IPS DF 6.9 (cell line): ENCODE measurements around the gene EIF1.

Experiments used
- DNase-seq: peaks from one replicate; pipeline ENCODE4 v3.0.0-alpha.2; 2013; ENCODE audit warnings: low read depth, low spot score
- H3K27ac ChIP-seq: one replicate; pipeline ENCODE4 v1.5.1; 2013; ENCODE audit warnings: low read length, control low read depth
- H3K27me3 ChIP-seq: 2 replicates; pipeline ENCODE4 v1.6.1; 2013; ENCODE audit warnings: mild to moderate bottlenecking, low read length; ENCODE audit not compliant: control insufficient read depth, insufficient read depth
- H3K36me3 ChIP-seq: 2 replicates; pipeline ENCODE4 v1.6.1; 2013; ENCODE audit warnings: low read length; ENCODE audit not compliant: control insufficient read depth, insufficient read depth
- H3K4me1 ChIP-seq: 2 replicates; pipeline ENCODE4 v1.6.1; 2013; ENCODE audit warnings: low read length; ENCODE audit not compliant: control insufficient read depth, insufficient read depth
- H3K4me3 ChIP-seq: 2 replicates; pipeline ENCODE4 v1.5.1; 2013; ENCODE audit warnings: mild to moderate bottlenecking, low read length
- H3K9me3 ChIP-seq: 2 replicates; pipeline ENCODE4 v1.6.1; 2013; ENCODE audit warnings: low read length, inconsistent platforms; ENCODE audit not compliant: control insufficient read depth, insufficient read depth
- WGBS: extraction: QIAGEN DNeasy Blood & Tissue Kit; methylation state at CpG from one replicate; pipeline ENCODE4 v1.1.7; 2013; ENCODE audit warnings: mixed read lengths, missing lambda C conversion rate; ENCODE audit not compliant: insufficient read length, insufficient coverage; 5-methylcytosine and 5-hydroxymethylcytosine counted together

EIF1 gene

DNA sequence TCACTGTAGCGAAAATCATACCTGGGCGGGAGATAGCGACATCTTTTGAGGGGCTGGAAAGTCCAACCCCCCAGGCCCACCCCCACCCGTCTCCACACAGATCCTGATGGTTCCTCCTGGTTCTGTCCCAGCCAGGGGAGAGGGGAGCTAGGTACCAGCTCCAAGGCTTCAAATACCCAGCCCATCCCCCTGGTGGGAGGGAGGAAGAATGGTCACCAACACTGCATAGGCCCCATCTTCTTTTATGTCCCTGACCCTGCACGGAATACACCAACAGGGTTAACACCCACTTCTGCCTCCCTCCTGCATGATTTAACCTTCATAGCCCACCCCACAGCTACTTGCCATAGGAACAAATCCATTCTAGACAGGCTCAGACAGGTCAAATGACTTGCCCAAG lies 36.4 kb downstream of the EIF1 start:
- WGBS = no CpG with 5 or more reads among the region's 5 CpGs
- H3K27me3 ChIP-seq = no peaks in the 10 kb centered on the region
- no peak for DNase-seq
- no peaks in the 10 kb centered on the region for H3K9me3 ChIP-seq
- H3K4me1 ChIP-seq = 0 out of 2 replicates have a peak, but pooled peaks cover 2% of the 10 kb centered on the region
- no peak overlapping the region for H3K27ac ChIP-seq
- H3K4me3 ChIP-seq = no peak overlapping the region
- H3K36me3 ChIP-seq = no peaks in the 10 kb centered on the region

DNA sequence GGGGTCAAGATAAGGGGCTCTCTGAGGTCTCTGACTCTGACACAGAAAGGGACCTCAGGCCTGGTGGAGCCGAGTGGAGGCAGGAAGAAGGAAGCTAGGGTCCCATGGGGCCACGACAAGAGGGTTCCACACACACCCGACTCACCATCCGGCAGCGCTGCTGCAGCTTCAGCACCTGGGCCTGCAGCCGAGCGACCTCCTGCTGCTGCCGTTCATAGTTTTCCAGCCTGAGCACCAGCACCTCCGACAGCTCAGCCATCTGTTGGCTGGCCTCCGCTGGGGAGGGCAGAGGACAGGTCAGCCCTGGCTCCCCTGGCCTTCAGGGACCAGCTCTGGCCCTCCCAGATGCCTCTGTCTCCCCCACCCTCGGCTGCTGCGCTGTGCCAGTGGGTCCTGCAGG lies 39.4 kb downstream of the EIF1 start:
- WGBS = no CpG with 5 or more reads among the region's 12 CpGs
- Histone ChIP-seq H3K9me3 (no peaks in the 10 kb centered on the region), H3K27me3 (peaks cover 7% of the 10 kb centered on the region; the same call in 1 of the 2 replicates), H3K4me3 (no peak overlapping the region), H3K27ac (no peak overlapping the region), H3K4me1 (0 out of 2 replicates have a peak, but pooled peaks cover 2% of the 10 kb centered on the region), H3K36me3 (no peaks in the 10 kb centered on the region)
- no peak for DNase-seq

DNA sequence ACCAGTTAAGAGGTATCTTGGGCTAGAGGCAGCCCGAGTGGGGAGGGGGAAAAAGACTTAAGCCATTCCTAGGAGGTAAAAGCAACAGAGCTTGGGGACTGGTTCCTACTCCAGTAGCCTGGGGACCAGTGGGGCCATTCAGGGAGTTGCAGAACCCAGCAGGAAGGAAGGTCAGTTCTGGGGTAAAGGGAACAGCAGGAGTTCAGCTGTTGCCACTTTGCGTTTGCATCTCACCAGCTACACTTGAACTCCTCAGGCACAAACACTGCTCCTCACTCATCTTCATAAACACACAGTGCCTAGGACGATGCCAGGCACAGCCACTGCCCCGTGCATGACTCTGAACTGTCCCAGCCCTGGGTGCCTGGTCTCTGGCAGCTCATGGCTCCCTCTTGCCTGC lies 41.8 kb downstream of the EIF1 start:
- DNase-seq = no peak
- Histone ChIP-seq H3K4me3 (no peak overlapping the region), H3K27ac (no peak overlapping the region), H3K4me1 (0 out of 2 replicates have a peak, but pooled peaks cover 2% of the 10 kb centered on the region), H3K27me3 (peaks cover 14% of the 10 kb centered on the region), H3K36me3 (no peaks in the 10 kb centered on the region), H3K9me3 (no peaks in the 10 kb centered on the region)
- no CpG with 5 or more reads among the region's 4 CpGs for WGBS

DNA sequence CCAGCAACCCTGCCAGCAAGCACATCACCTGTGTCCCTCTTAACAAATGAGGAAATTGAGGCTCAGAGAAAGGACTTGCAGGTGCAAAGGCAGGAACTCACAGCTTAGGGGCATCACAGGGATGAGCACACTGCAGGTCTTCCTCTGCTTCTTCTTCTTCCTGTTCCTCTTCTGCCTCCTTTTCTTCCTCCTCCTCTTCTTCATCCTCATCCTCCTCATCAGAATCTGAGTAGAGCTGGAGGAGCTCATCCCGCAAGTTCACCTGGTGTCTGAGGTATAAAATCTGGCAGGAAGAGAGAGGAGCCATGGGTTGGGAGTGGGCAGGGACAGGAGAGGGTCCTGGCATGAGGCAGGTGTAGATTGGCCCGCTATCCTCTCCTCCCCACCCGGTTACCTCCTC lies 43.2 kb downstream of the EIF1 start:
- DNase-seq = no peak
- no peaks in the 10 kb centered on the region for H3K9me3 ChIP-seq
- no CpG with 5 or more reads among the region's 3 CpGs for WGBS
- no peaks in the 10 kb centered on the region for H3K36me3 ChIP-seq
- H3K4me1 ChIP-seq = 0 out of 2 replicates have a peak, but pooled peaks cover 2% of the 10 kb centered on the region
- peaks cover 19% of the 10 kb centered on the region for H3K27me3 ChIP-seq
- no peak overlapping the region for H3K27ac ChIP-seq
- H3K4me3 ChIP-seq = no peak overlapping the region

DNA sequence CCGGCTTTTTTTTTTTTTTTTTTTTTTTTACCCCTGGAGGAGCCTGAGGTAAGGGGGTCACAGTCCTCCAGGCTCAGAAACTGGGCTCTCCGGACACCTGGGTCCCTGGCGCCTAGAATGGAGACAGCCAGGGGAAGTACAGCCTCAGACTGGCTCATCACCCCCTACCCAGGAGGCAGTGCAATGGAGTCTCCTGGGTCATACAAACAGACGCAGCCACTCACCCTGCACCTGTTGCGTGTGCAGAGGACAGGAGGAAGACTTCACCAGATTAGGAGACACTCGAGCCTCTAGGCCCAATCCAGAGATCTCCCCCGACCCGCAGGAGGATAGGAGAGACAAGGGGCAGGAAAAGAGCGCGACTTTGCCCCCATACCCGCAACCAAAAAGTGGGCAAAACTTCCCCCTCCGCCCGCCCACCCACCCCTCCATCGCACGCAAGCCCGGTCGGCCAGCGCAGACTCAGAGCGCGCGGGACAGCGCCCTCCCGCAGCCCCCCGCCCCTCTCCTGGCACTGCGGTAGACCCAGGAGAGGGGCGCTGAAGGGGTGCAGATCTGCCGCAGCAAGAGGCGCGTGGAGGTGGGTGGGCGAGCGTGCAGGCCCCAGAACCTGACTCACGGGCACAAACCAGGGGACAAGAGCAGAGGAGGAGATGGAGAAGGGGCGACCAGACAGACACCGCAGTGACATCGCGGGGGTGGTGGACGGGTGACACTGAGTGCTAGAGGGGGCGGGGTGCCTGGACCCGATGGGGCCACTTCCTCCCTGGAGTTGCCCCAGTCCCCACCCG lies 44.9 kb downstream of the EIF1 start:
- no CpG with 5 or more reads among the region's 40 CpGs for WGBS
- H3K27ac ChIP-seq = no peak overlapping the region
- no peak for DNase-seq
- peaks cover 5% of the 10 kb centered on the region for H3K4me1 ChIP-seq
- no peaks in the 10 kb centered on the region for H3K9me3 ChIP-seq
- no peaks in the 10 kb centered on the region for H3K36me3 ChIP-seq
- H3K4me3 ChIP-seq = peak overlapping the region; percentile 41; the same call in 1 of the 2 replicates
- peaks cover 19% of the 10 kb centered on the region for H3K27me3 ChIP-seq

DNA sequence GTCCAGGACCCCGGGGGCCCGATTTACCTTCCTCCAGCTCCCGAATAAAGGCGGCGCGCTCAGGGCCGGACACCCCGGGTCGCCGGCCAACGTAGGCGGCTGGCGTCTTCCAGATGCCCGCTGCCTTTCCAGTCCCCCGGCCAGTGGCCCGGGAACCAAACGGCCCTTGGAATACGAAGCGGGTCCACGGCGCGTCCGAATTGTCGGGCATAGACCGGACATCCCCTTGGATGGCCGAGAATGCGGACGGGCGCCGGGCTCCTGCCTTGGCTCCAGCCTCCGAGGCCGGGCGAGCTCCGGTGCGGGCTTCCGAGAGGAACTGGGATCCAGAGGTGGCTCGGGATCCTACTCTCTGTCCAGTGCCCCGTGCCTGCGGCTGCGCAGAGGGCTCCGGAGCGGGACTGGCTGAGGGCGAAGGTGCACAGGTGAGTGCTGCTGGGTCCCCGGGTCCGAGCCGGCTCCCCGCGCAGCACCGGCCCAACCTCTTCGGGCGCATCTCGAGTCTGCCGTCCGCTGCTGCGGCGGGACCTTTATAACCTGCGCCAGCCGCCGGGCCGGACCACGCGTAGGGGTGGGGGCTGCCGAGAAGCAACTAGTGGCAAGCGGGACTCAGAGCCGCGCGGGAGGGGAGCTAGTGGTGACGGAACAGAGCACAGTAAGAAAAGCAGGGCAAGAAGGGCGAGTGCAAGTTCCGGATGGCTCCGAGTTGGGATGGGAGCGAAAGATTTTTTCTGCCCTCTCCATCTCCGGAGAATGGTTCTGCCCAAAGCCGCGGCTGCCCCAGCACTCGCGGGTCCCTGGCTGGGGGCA lies 45.7 kb downstream of the EIF1 start, which contains the start of gene HAP1:
HAP1 (minus strand) TSS at position 505 of the 810 bp plus-strand sequence; CDS start at position 496, 9 bp downstream.
- WGBS = no CpG with 5 or more reads among the region's 77 CpGs
- Histone ChIP-seq H3K27me3 (peaks cover 19% of the 10 kb centered on the region), H3K9me3 (no peaks in the 10 kb centered on the region), H3K4me3 (peak within 1 kb of the TSS; percentile 41; the same call in 1 of the 2 replicates), H3K36me3 (no peaks in the 10 kb centered on the region), H3K4me1 (peaks cover 5% of the 10 kb centered on the region), H3K27ac (no peak within 1 kb of the TSS)
- DNase-seq = no peak

DNA sequence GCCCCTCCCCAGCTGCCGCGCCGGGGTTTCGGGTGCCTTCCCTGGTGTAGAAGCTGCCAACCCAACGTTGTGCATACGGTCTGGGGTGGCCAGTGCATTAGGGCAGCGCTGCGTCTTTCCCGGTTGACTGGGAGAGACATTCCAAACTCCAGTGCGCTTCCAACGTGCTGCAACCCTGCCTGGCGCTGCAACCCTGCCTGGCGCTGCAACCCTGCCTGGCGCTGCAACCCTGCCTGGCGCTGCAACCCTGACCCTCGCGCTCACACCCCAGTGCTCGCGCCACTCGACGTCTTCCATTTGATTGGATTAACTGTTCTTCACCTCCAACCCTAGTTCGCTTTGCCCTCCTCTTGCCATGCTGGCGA lies 46.2 kb downstream of the EIF1 start:
- Histone ChIP-seq H3K4me1 (peaks cover 5% of the 10 kb centered on the region), H3K4me3 (peak overlapping the region; percentile 41; the same call in 1 of the 2 replicates), H3K36me3 (no peaks in the 10 kb centered on the region), H3K27me3 (peaks cover 19% of the 10 kb centered on the region), H3K9me3 (no peaks in the 10 kb centered on the region), H3K27ac (no peak overlapping the region)
- no CpG with 5 or more reads among the region's 23 CpGs for WGBS
- no peak for DNase-seq

DNA sequence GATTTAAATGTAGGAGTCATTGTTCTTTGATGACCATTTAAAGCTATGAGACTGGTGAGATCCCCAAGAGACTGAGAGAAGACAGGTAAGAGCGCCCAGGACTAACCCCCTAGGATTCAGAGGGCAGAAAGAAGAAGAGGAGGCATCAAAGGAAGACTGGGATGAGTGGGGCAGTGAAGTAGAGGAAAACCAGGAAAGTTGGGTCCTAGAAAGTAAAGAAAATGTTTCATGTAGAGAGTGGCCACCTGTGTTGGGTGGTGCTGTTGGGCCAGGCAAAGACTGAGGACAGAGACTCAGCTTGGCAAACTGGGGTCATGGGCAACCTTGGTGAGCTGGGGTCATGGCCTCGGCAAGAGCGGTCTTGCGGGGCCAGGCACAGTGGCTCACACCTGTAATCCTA lies 47.1 kb downstream of the EIF1 start:
- peaks cover 5% of the 10 kb centered on the region for H3K4me1 ChIP-seq
- no peak overlapping the region for H3K27ac ChIP-seq
- no peak for DNase-seq
- WGBS = no CpG with 5 or more reads among the region's 4 CpGs
- peaks cover 19% of the 10 kb centered on the region for H3K27me3 ChIP-seq
- H3K9me3 ChIP-seq = no peaks in the 10 kb centered on the region
- no peak overlapping the region for H3K4me3 ChIP-seq
- H3K36me3 ChIP-seq = no peaks in the 10 kb centered on the region

DNA sequence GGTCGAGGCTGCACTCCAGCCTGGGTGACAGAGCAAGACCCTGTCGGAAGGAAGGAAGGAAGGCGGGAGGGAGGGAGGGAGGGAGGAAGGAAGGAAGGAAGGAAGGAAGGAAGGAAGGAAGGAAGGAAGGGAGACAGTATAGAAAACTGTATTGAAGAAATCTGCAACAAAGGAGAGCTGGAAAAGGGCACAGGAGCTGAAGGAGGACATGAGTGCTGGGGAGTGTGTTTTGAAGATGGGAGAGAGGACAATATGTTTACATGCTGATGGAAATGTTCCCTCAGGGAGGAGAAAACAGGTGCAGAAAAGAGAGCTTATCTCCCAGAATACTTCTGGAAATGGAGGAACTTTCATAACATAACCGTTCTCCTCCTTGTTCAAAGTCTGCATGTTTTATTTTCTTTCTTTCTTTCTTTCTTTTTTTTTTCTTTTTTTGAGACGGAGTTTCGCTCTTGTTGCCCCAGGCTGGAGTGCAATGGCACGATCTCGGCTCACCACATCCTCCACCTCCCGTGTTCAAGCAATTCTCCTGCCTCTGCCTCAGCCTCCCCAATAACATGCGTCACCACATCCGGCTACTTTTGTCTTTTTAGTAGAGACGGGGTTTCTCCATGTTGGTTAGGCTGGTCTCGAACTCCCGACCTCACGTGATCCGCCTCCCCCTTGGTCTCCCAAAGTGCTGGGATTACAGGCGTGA lies 48.4 kb downstream of the EIF1 start:
- Histone ChIP-seq H3K27ac (no peak overlapping the region), H3K27me3 (peaks cover 19% of the 10 kb centered on the region), H3K9me3 (no peaks in the 10 kb centered on the region), H3K36me3 (no peaks in the 10 kb centered on the region), H3K4me1 (peaks cover 6% of the 10 kb centered on the region), H3K4me3 (no peak overlapping the region)
- WGBS = no CpG with 5 or more reads among the region's 17 CpGs
- no peak for DNase-seq

DNA sequence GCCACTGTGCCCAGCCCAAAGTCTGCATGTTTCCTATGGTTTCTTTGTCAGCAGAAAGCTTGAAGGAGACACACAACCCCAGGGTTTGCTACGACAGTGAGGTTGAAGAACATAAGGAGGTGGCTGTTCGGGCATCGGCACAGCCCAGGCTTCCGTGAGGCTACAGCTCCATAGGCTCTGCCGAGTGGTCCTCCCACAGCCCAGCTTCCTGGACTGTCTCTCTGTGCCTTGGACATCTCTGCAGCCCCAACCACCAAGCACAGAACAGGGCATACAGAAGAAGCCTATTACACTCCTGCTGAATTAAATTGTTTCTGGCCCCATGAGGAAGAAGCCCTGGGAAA lies 49.0 kb downstream of the EIF1 start:
- Histone ChIP-seq H3K4me1 (peaks cover 6% of the 10 kb centered on the region), H3K36me3 (no peaks in the 10 kb centered on the region), H3K27me3 (peaks cover 14% of the 10 kb centered on the region), H3K9me3 (no peaks in the 10 kb centered on the region), H3K4me3 (no peak overlapping the region), H3K27ac (no peak overlapping the region)
- WGBS = no CpG with 5 or more reads among the region's 5 CpGs
- DNase-seq = no peak
